HG03558 (cell line): ENCODE measurements around the gene COA1.
"Not testable (repeated sequence)": the region's sequence is repeated elsewhere in the genome, so short reads cannot be mapped to it uniquely, and the experiment has no call there.

Experiments used
- ATAC-seq: cut with Tn5 transposase; IDR thresholded peaks from one replicate; pipeline ENCODE4 v1.9.1; 2021; ENCODE audit warnings: moderate number of reproducible peaks; ENCODE audit not compliant: unreplicated experiment; ENCODE audit errors: extremely low read depth

COA1 gene

GRCh38 chr7:43729214-43729923, at the start of gene COA1:
Gene COA1, minus strand, starts transcription at chr7:43729523. Its CDS starts 80,909 bp downstream, at chr7:43648614.
- peak; percentile 51 for ATAC-seq

GRCh38 chr7:43778293-43779044, 49.1 kb upstream of the COA1 start:
- not testable (repeated sequence) for ATAC-seq

GRCh38 chr7:43775255-43775654, 45.9 kb upstream of the COA1 start:
- ATAC-seq: not testable (repeated sequence)

GRCh38 chr7:43773268-43773667, 43.9 kb upstream of the COA1 start:
- not testable (repeated sequence) for ATAC-seq

- no peak for ATAC-seq
Measured at GRCh38 chr7:43771573-43771972, 42.2 kb upstream of the COA1 start.

- no peak for ATAC-seq
Measured at GRCh38 chr7:43771128-43771527, 41.8 kb upstream of the COA1 start.

GRCh38 chr7:43769791-43770465, 40.6 kb upstream of the COA1 start:
- no peak for ATAC-seq

- ATAC-seq: no peak
Measured at GRCh38 chr7:43769281-43769680, 40.0 kb upstream of the COA1 start.

- no peak for ATAC-seq
Measured at GRCh38 chr7:43768887-43769272, 39.6 kb upstream of the COA1 start.

GRCh38 chr7:43768201-43768886, 39.0 kb upstream of the COA1 start:
- ATAC-seq: no peak

- ATAC-seq: no peak
Measured at GRCh38 chr7:43767311-43767710, 38.0 kb upstream of the COA1 start.

GRCh38 chr7:43766564-43766963, 37.2 kb upstream of the COA1 start:
- ATAC-seq: no peak

GRCh38 chr7:43764807-43765491, 35.6 kb upstream of the COA1 start:
- no peak for ATAC-seq

GRCh38 chr7:43764039-43764761, 34.9 kb upstream of the COA1 start:
- ATAC-seq: no peak

- no peak for ATAC-seq
Measured at GRCh38 chr7:43763183-43763582, 33.9 kb upstream of the COA1 start.

- no peak for ATAC-seq
Measured at GRCh38 chr7:43761938-43762692, 32.8 kb upstream of the COA1 start.

- ATAC-seq: no peak
Measured at GRCh38 chr7:43761382-43761781, 32.1 kb upstream of the COA1 start.

GRCh38 chr7:43760861-43761260, 31.5 kb upstream of the COA1 start:
- ATAC-seq: no peak
